Fibroblast of peridontal ligament (primary cell): Measurements from ENCODE around the gene COL6A2.
"Not testable (repeated sequence)": the region's sequence is repeated elsewhere in the genome, so short reads cannot be mapped to it uniquely, and the experiment has no call there.

ENCODE experiments used
- DNase-seq: peaks from one replicate; pipeline ENCODE4 v3.0.0-alpha.2; 2010; ENCODE audit errors: extremely low read depth

Gene COL6A2

GRCh38 chr21:46171996-46172862, 74.3 kb downstream of the COL6A2 start:
- no peak for DNase-seq

DNA sequence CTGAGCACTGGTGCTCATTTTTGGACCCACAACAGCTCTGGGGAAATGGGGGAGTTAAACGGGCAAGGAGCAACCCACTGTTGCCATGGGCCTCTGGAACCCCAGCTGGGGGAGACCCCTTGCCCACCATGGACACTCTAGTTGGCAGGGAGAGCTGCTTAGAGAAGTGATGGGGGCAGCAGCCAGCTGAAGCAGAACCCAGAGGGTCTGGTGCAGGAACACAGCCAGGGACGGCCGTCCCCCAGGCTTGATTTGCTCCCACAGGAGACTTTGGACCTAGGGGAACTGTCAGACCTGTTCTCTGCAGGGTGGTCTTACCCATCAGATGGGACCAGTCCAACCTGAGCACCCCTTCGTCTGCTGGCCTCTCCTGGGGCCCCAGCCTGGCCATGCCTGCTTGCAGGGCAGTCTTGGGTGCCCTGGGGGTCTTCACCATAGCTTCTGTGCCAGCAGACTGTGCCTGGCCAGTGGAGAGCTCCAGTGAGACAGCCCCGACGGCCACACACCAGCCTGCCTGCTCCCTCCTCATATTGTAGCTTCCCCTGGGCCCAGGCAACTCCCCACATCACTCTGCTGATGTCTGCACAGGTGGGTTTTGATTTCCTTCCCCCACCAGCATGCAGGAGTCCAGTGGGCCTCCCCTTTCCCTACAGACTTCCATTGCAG, 75.1 kb downstream of the COL6A2 start:
- DNase-seq, result no peak

DNA sequence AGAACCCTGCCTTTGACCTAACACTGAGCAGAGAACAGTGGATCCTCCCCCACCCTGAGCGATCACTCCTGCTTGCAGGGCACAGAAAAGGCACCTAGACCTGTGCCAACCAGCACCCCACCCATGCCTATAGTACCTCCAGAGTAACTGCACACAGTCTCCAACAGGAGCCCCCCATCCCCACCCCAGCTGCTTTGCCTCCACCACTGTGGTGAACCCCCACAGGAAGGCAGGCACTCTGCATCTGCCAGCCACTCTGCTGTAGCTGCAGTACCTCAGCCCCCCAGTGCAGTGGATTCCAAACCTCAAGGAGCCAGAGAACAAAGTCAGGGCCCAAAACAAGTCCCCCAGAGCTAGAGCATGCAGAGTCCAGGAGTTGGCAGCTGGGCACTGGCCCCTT, 75.7 kb downstream of the COL6A2 start:
- DNase-seq, result no peak

DNA sequence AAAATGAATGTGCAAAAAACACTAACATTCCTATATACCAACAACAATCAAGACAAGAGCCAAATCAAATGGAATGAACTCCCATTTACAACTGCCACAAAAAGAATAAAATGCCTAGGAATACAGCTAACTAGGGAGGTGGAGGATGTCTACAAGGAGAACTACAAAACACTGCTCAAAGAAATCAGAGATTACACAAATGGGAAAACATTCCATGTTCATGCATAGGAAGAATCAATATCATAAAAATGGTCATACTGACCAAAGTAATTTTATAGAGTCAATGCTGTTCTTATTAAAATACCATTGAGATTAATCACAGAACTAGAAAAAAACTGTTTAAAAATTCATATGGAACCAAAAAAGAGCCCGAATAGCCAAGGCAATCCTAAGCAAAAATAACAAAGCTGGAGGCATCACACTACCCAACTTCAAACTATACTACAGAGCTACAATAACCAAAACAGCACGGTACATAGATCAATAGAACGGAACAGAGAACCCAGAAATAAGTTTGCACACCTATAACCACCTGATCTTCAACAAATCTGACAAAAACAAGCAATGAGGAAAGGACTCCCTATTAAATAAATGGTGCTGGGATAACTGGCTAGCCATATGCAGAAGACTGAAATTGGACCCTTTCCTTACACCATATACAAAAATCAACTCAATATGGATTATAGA, 78.7 kb downstream of the COL6A2 start:
- not testable (repeated sequence) for DNase-seq

DNA sequence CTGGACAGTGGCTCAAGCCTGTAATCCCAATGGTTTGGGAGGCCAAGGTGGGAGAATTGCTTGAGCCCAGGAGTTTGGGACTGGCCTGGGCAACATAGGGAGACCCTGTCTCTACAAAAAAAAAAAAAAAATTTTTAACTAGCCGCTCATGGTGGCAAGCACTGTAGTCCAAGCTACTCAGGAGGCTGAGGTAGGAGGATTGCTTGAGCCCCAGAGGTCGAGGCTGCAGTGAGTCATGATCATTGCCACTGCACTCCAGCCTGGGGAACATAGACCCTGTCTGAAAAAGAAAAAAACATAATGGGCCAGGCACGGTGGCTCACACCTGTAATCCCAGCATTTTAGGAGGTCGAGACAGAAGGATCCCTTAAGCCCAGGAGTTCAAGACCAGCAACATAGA, 81.0 kb downstream of the COL6A2 start:
- no peak for DNase-seq
